Prostate gland (tissue), 2 donors: Measurements from ENCODE around the gene HTR2B. TPM values are rescaled to one million over a fixed set of nuclear protein-coding genes. Genes with fewer than 3 reads are reported as not detected.

Experiments
- DNase-seq: peaks from one replicate; pipeline ENCODE4 v3.0.0-alpha.2; 2019; ENCODE audit warnings: low spot score
- H3K27ac ChIP-seq, 2 donors: fragments of 200-600 bp; sonication (generic); 2 replicates each; pipeline ENCODE4 v1.5.1; 2017 to 2019
- H3K27me3 ChIP-seq: fragments of 200-600 bp; sonication (generic); replicated peaks from 2 replicates; pipeline ENCODE4 v1.5.1; 2019; ENCODE audit not compliant: insufficient read depth
- H3K36me3 ChIP-seq, 2 donors: fragments of 200-600 bp; sonication (generic); 1 replicate in 1 of 2; 2 replicates in 1 of 2; pipeline versions ENCODE4 v1.5.1 to v1.8.1; 2017 to 2019
- H3K4me1 ChIP-seq: fragments of 200-600 bp; sonication (generic); replicated peaks from 2 replicates; pipeline ENCODE4 v1.5.1; 2019
- H3K4me3 ChIP-seq, 2 donors: fragments of 200-600 bp; sonication (generic); 2 replicates each; pipeline ENCODE4 v1.5.1; 2017 to 2019
- H3K9me3 ChIP-seq: fragments of 200-600 bp; sonication (generic); 2 replicates; pipeline ENCODE4 v1.5.1; 2017
- CTCF ChIP-seq, 4 experiments: fragments of 200-600 bp in 2 of 4; fragments of 450-650 bp in 2 of 4; sonication (generic) in 2 of 4; IDR thresholded peaks; 1 replicate in 3 of 4; 2 replicates in 1 of 4; pipeline ENCODE4 v1.5.1; 2016 to 2019; ENCODE audit warnings: antibody characterized with exemption in 4 of 4, mild to moderate bottlenecking in 2 of 4, moderate library complexity in 2 of 4
- POLR2A ChIP-seq: fragments of 450-650 bp; IDR thresholded peaks from one replicate; pipeline ENCODE4 v1.6.1; 2016; ENCODE audit warnings: antibody characterized with exemption, mild to moderate bottlenecking
- POLR2AphosphoS5 ChIP-seq: sonication (generic); formaldehyde crosslinking; IDR thresholded peaks from one replicate; pipeline ENCODE4 v1.6.1; 2017; ENCODE audit warnings: antibody characterized with exemption
- WGBS: methylation state at CpG from one replicate; pipeline ENCODE4 v1.1.5; 2018; 5-methylcytosine and 5-hydroxymethylcytosine counted together
- intact Hi-C: fragments of 100-400 bp; cut with DNase I; formaldehyde crosslinking; loops from one replicate; pipeline ENCODE4 v1.14.2; 2022
- total RNA-seq, 2 donors: library from RNA; depleted of rRNA; stranded (reverse); fragments of >200 nt; gene quantifications; one replicate each; pipeline ENCODE4 v1.1.0, GENCODE V29; 2016

Gene HTR2B
- total RNA-seq, 2 donors from 2014 or later: not detected

DNA sequence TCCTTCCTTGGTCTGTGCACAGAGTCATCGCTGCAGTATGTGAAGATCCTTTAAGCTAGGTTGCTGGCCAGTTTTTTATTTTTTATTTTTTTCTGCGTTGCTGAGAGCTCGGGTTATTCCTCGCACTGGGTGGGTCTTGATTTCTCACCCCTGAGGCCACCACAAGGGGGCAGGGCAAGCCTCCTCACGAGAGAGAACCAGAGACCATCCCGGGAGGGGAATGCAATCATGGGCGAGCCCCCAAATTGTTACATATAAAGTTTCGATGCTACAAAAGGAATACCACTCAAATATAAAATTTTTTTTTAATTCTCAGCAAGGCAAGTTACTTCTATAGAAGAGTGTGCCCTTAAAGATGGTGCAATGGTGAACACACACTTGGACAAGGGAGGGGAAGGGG lies 24.9 kb downstream of the HTR2B start:
- no peaks in the 10 kb centered on the region for H3K36me3 ChIP-seq
- intact Hi-C loops: loop anchor here (5.0 kb wide), 2 partner anchors 312 to 352 kb away; no protein-coding TSS in a partner anchor
- no peaks in the 10 kb centered on the region for H3K9me3 ChIP-seq
- no peaks in the 10 kb centered on the region for H3K4me1 ChIP-seq
- DNase-seq: no peak
- TF ChIP-seq CTCF (IDR thresholded peaks at IDR 0.05): no peak
- H3K27ac ChIP-seq: no peak overlapping the region
- H3K4me3 ChIP-seq: no peak overlapping the region
- WGBS: 98% methylated on average over 8 of the region's 8 CpGs
- H3K27me3 ChIP-seq: no peaks in the 10 kb centered on the region

DNA sequence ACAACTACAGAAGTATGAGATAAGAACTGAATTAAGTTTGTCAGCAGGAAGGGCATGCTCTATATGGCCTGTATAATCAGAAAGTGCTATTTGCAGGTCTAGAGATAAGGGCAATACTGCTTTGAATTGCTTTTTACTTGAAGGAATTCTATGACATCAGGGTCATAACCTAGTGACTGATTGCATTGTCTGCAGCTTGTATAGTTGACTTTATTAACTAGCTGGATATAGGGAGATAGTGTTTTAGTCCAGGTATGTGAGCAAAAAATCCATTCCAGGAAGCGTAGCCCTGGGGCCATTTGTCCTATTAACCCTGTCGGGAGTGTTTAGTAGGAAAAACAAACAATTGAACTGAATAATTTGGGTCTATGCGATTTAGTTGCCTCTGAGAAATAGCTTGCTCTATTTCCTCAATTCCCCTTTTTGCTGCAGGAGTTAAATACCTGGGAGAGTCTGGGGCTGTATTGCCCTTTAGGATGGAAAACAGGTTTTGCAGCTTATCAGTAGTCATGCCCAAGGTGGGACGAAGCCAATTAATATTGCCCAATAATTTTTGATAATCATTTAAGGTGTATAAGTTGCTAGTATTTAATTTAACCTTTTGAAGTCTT lies 30.0 kb downstream of the HTR2B start:
- 83% methylated on average over 4 of the region's 4 CpGs for WGBS
- intact Hi-C loops: no loop called here
- Histone ChIP-seq H3K4me3 (no peak overlapping the region), H3K36me3 (no peaks in the 10 kb centered on the region), H3K4me1 (no peaks in the 10 kb centered on the region), H3K9me3 (no peaks in the 10 kb centered on the region), H3K27ac (no peak overlapping the region), H3K27me3 (no peaks in the 10 kb centered on the region)
- no peak for DNase-seq
- TF ChIP-seq POLR2AphosphoS5: no peak
- TF ChIP-seq CTCF (IDR thresholded peaks at IDR 0.05): no peak
- no peak for TF ChIP-seq POLR2A

DNA sequence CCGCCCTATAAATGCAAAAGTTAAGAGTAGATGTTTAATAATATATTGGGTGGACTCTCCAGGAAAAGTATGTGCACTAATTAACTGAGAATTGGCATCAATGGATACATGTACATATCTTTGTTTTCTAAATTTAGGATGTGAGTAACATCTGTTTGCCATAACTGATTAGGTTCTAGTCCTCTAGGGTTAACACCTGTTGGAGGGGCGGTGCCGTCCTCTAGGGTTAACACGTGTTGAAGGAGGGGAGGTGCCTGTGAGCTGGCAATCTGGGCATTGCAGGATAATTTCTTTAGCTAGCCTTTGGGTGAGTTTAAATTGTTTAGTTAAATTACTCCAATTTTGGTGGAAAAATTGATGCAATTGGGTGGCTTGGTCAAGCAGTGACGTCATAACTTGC lies 30.9 kb downstream of the HTR2B start:
- Histone ChIP-seq H3K4me1 (no peaks in the 10 kb centered on the region), H3K4me3 (no peak overlapping the region), H3K36me3 (no peaks in the 10 kb centered on the region), H3K9me3 (no peaks in the 10 kb centered on the region), H3K27me3 (no peaks in the 10 kb centered on the region), H3K27ac (no peak overlapping the region)
- intact Hi-C loops: no loop called here
- TF ChIP-seq CTCF (IDR thresholded peaks at IDR 0.05) (no peak), POLR2AphosphoS5 (no peak), POLR2A (no peak)
- DNase-seq: no peak
- WGBS: 94% methylated on average over 5 of the region's 5 CpGs

GRCh38 chr2:231088754-231089153 lies 36.1 kb downstream of the HTR2B start:
- Histone ChIP-seq H3K27me3 (no peaks in the 10 kb centered on the region), H3K36me3 (peaks cover under 1 to 3% of the 10 kb centered on the region in 2 donors), H3K4me3 (no peak overlapping the region), H3K27ac (no peak overlapping the region), H3K4me1 (no peaks in the 10 kb centered on the region), H3K9me3 (no peaks in the 10 kb centered on the region)
- TF ChIP-seq CTCF (IDR thresholded peaks at IDR 0.05): no peak
- no peak for TF ChIP-seq POLR2A
- TF ChIP-seq POLR2AphosphoS5: no peak
- no peak for DNase-seq
- intact Hi-C loops: no loop called here
- WGBS: 91% methylated on average over 4 of the region's 4 CpGs

DNA sequence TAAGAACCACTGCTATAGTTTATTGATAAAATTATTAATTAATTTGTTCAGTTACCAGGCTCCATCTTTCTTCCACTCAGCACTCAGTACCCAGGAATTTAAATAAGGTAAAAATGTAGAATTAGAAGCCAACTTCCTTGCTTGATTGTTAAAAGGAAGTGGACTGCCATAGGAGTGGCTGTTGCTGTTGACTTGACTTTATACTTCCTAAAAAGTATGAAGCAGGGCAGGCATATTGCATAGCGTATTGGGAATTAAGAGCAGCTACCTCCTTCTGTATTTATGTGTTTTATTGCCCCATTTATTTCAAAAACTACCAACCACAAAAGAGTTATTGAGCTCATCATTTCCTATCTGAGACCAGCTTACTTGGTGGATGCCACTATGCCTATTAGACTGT lies 40.3 kb downstream of the HTR2B start:
- Histone ChIP-seq H3K4me1 (no peaks in the 10 kb centered on the region), H3K4me3 (no peak overlapping the region), H3K9me3 (no peaks in the 10 kb centered on the region), H3K36me3 (peaks cover 6 to 11% of the 10 kb centered on the region in 2 donors), H3K27me3 (no peaks in the 10 kb centered on the region), H3K27ac (no peak overlapping the region)
- no peak for DNase-seq
- intact Hi-C loops: no loop called here
- 87% methylated on average over 1 of the region's 1 CpG for WGBS
- no peak for TF ChIP-seq POLR2A
- TF ChIP-seq CTCF (IDR thresholded peaks at IDR 0.05): no peak
- TF ChIP-seq POLR2AphosphoS5: no peak
